GM12865 (cell line): ENCODE results near the gene RUNX2.
A peak's percentile ranks its signal among the peaks of the same experiment; 100 is the strongest.

Experiments
- DNase-seq: peaks from one replicate; pipeline ENCODE4 v3.0.0; 2010; ENCODE audit warnings: low read depth
- H3K4me3 ChIP-seq: 2 replicates; pipeline ENCODE4 v1.5.1; 2011; ENCODE audit warnings: mild to moderate bottlenecking, low read depth, low read length, control low read depth
- CTCF ChIP-seq: IDR thresholded peaks from 2 replicates; pipeline ENCODE4 v1.5.1; 2011; ENCODE audit warnings: low read length, control low read depth, low read depth, inconsistent platforms; ENCODE audit not compliant: insufficient read depth; ENCODE audit errors: missing control alignments

Gene RUNX2

GRCh38 chr6:45300736-45301135 is 27.4 kb upstream of the RUNX2 start:
- DNase-seq, result no peak
- no peak for TF ChIP-seq CTCF
- H3K4me3 ChIP-seq, result no peak overlapping the region

- no peak for DNase-seq
- no peak for TF ChIP-seq CTCF
- H3K4me3 ChIP-seq, result no peak overlapping the region
These were observed 26.6 kb upstream of the RUNX2 start for GRCh38 chr6:45301348-45302142.

- DNase-seq, result no peak
- TF ChIP-seq CTCF, result no peak
- H3K4me3 ChIP-seq, result no peak overlapping the region
These were observed 25.3 kb upstream of the RUNX2 start for GRCh38 chr6:45302832-45303231.

- no peak for DNase-seq
These were observed 22.6 kb upstream of the RUNX2 start for GRCh38 chr6:45305546-45305945.

GRCh38 chr6:45310118-45310788 is 17.9 kb upstream of the RUNX2 start:
- no peak overlapping the region for H3K4me3 ChIP-seq
- peak; percentile 41 for DNase-seq
- peak; percentile 4 for TF ChIP-seq CTCF

More at GRCh38 chr6:45305546-45305945, 22.6 kb upstream of the RUNX2 start:
- H3K4me3 ChIP-seq, result no peak overlapping the region
- TF ChIP-seq CTCF, result no peak

GRCh38 chr6:45314146-45314545 is 14.0 kb upstream of the RUNX2 start:
- DNase-seq, result no peak
- TF ChIP-seq CTCF, result no peak
- no peak overlapping the region for H3K4me3 ChIP-seq
